ENCODE data around the gene EEFSEC.

The EEFSEC gene, protein sequence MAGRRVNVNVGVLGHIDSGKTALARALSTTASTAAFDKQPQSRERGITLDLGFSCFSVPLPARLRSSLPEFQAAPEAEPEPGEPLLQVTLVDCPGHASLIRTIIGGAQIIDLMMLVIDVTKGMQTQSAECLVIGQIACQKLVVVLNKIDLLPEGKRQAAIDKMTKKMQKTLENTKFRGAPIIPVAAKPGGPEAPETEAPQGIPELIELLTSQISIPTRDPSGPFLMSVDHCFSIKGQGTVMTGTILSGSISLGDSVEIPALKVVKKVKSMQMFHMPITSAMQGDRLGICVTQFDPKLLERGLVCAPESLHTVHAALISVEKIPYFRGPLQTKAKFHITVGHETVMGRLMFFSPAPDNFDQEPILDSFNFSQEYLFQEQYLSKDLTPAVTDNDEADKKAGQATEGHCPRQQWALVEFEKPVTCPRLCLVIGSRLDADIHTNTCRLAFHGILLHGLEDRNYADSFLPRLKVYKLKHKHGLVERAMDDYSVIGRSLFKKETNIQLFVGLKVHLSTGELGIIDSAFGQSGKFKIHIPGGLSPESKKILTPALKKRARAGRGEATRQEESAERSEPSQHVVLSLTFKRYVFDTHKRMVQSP

DNA sequence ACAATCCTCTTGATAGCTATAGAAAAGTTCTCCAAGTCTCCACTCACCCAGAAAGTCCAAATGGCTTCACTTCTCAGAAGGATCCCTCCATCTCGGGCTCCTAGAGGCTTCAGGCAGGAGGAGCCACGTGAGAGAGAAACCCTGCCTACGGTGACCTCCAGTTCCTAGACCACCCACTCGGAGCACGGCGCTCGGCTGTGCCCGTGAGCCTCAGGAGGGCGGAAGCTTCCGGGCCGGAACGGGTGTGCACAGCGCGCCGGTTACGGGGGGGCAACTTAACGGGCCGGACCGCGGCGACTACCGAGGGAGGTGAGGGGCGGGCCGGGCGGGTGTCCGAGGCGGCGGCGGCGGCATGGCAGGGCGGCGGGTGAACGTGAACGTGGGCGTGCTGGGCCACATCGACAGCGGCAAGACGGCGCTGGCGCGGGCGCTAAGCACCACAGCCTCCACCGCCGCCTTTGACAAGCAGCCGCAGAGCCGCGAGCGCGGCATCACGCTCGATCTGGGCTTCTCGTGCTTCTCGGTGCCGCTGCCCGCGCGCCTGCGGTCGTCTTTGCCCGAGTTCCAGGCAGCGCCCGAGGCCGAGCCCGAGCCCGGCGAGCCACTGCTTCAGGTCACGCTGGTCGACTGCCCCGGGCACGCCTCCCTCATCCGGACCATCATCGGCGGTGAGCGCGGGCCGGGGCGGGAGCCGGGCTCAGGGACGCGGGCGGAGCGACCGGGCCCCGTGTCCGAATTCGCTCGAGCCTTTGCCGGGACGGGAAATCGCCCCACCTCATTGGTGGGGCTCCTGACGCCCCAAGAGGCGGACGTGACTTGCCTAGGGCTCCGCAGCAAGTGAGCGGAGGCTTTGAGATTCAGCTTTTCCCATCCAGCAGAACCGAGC lies at the start of gene EEFSEC:
Gene EEFSEC, plus strand, starts transcription at position 326 of the 886 bp plus-strand sequence. Its CDS starts 27 bp downstream, at position 353.
- peak; percentile 89 for DNase-seq

DNA sequence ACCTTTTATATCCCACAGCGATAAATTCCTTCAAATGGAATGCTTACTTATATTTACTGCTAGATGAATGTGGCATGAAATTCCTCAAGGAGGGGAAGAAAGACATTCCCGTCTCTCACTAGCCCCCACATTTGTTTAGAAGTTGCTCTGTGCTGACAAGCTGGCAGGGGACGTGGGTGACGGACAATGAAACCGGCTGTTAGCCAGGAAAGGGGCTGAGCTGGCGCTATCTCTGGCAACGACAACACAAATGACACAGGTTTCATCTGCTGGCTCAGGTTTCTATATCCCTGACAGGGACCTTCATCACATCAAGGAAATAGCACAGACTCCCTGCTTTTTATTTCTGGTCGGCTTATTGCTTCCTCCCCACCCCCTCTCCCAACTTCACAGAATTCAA lies 45.4 kb upstream of the EEFSEC start:
- no peak for DNase-seq

DNA sequence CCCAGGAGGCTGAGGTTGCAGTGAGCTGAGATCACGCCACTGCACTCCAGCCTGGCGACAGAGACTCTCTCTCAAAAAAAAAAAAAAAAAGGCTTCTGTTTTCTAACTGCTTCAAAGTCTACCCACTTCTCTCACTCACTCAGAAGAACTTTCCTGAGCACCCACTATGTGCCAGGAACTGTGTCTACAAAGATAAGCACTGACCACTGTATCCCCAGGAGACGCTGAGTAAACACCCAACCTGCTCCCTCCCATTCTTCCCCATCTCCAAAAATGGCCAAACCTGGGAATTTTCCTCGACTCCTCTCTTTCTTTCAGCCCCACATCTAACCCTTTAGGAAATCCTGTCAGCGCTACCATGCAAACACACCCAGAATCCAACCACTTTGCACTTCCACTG lies 42.1 kb upstream of the EEFSEC start:
- DNase-seq, result no peak

DNA sequence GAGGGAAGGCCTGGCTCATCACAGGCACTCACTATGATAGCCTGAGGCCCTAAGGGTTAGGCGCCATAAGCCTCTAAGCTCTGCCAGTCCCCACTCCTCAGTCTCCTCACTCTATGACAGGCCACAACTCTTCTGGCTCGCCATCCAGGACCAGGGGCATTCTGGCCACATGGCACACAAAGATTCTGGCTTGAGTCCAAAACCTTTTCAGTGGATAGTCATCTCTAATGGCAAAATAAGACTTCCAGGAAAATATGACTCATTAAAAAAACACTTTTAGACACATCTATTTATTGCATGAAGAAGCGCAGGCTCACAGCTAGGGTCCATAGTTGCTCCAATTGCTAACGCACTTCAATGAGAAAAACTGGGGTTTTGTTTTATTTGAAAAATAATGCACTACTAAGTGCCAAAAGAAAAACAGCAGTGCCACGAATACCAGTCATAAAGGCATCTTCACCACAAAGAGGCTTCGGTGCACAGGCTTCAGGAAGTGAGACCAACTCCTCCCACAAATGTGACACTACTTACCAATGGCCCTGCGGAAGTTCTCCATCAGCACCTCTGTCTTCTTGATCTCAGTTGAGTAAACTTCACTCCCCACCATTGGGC lies 40.8 kb upstream of the EEFSEC start:
- DNase-seq, result peak; percentile 74

DNA sequence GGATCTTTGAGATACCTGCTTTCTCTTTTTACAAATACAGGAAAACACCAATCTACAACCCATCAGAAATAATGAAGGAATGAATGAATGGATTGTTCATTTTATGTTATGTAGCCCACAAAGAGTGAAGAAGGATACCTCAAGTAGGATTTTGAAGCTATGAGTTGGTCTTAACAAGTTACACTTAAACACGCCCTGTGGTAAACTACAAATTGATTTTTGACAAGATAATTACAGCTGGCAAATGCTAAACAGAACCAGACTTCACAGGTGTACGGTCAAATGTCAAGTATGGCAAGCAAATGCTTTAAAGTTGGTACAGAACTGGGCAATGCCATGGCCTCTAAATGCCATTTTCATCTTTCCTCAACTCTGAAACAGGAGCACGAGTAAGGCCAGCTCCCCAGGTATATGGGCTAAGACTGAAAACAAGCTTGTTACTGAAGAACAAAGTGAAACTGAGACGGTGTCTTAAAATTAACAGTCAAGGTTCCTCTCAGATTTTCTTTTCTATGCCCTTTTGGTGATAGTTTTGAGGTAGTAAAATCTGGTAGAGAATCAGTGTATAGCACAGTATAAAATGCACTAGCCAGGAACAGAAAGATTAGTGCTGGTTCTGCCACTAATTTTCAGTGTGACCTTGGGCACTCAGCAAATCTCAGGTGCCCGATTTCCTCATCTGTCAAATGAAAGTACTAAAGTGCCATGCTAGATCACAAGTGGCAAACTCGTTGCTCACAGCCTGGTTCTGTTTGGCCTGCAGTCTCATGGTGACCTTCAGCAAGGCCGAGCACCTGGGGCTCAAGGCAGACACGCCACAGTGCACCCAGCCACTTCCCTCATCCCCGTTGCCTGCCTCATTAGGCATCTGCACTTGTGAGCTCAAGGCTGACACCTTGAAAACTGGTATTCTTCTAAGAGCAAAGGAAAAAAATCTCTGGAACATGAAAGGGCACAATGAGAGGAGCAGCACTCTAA lies 39.2 kb upstream of the EEFSEC start:
- peak; percentile 23 for DNase-seq

DNA sequence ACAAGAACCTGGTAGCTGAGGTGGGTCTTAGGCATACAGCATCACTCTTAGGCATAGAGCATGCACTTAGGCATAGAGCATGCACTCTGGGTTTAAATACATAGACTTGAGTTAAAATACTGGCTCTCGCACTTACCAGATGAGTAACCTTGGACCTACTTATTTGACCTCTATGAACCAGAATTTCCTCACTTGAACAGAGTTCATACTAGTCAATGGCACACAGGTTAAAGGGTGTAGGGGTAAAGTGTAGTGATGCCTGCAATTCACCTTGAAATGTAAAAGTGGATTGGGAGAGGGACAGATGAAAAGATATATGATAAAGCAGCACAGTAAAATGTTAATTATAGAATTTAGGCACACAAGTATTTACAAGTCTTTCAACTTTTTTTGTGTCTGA lies 31.3 kb upstream of the EEFSEC start:
- DNase-seq, result no peak

DNA sequence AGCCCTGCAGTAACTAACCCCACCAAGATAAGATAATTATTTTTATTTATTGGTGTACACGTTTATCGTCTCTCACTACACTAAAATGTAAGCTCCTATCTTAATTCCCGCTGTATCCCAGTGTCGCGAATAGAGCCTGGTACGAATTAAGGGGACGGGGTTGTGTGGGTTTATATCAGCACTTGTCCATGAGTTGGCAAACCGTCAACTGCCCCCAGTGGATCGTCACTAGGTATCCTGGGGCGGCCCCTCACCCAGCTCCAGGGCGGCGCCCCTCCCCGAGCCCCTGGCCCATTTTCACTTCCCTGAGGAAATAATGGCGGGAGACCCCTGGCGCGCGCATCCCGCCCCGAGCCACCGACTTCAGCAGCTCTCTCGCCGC lies 30.1 kb upstream of the EEFSEC start:
- no peak for DNase-seq

DNA sequence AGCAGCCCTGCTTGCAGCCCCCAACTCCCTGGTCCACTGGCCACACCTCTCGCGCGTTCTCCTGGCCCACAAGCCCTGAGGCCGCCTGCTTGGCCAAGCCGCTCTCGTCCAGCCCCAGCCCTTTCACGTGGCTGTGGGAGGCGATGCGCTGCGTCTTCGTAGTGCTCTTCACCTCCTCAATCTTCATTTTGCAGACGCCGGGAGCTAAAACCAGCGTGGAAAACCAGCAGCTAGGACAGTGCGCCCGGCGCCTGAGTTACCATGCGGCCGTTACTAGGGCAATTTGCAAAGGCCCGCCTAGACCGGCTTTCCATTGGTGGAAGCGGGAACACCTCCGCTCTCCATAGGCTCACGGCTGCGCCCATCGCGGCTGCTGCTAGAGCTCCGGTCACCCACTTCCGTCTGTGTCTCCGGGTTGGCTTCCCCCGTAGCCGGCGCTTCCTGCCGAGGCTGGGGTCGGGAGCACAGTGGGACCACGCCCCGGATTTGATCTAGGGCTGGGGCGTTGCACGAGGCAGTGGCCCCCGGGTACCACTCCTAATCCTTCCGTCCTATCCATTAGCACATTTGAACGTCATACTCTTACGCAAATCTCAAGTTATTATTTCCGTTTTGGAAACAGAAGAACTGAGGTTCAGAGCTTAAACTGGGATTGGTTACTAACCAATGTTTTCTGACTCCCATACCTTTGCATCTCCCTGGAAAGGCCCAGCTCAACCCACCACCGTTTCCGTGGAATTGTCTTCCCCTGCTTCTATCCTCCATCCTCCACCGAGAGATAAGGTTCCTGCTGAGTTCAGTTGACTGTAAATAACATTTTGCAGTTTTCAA lies 29.5 kb upstream of the EEFSEC start, which contains the start of gene RUVBL1:
Gene RUVBL1, minus strand, starts transcription at position 275 of the 831 bp plus-strand sequence. Its CDS starts 88 bp downstream, at position 187.
- DNase-seq, result peak; percentile 98

DNA sequence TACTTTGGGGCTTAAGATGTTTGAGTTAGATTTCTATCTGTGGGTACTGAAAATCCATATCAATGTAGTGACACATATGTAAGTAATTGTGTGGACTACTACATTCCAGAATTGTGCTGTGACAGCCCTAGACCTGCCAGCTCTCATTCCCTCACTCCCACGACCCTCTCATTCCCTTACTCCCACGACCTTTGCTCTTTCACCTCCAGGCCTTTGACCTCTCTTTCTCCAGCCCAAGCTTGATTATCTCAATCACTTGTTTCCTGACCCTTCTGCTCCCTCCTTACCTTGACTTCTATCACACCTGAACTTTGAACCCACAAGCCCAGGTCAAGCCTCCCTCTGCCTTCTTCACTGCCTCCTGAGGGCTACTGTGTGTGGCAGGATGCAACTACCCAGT lies 26.0 kb upstream of the EEFSEC start:
- DNase-seq, result no peak

DNA sequence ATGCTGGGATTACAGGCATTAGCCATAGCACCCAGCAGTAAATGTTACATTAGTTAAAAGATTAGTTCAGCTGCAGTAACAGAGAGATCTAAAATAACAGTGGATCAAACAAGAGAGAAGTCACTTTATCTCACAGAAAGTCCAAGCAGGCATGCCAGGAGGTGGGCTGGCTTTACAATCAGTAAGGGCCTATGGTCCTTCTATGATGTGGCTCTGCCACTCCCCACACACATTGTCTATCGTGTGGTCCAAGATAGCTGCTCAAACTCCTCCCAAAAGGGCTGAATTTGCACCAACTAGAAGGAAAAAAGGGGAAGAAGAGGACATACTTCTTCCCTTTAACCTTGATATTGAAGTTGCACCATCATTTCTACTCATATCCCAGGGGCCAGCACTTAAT lies 25.0 kb upstream of the EEFSEC start:
- DNase-seq, result no peak

DNA sequence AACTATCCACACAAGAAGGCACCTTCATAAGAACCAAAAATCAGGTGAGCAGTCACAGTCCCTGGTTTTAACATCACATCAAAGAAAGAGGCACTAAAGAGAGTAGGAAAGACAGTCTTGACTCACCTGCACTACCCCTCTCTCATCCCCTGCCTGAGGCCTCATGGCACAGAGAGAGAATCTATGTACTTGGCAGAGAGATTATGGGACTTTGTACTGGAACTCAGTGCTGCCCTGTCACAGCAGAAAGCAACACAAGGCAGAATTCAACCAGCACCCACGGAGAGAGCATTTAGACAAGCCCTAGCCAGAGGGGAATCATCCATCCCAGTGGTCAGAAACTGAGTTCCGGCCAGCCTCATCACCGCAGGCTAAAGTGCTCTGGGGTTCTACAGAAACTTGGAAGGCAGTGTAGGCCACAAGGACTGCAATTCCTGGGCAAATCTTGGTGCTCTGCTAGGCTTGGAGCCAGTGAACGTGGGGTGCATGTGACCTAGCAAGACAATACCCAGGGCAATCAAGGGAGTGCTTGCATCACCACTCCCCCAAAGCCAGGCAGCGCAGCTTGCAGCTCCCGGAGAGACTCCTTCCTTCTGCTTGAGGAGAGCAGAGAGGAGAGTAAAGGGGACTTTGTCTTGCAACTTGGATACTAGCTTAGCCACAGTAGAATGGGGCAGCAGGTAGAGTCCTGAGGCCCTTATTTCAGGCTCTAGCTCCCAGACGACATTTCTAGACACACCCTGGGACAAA lies 21.2 kb upstream of the EEFSEC start:
- DNase-seq, result no peak

DNA sequence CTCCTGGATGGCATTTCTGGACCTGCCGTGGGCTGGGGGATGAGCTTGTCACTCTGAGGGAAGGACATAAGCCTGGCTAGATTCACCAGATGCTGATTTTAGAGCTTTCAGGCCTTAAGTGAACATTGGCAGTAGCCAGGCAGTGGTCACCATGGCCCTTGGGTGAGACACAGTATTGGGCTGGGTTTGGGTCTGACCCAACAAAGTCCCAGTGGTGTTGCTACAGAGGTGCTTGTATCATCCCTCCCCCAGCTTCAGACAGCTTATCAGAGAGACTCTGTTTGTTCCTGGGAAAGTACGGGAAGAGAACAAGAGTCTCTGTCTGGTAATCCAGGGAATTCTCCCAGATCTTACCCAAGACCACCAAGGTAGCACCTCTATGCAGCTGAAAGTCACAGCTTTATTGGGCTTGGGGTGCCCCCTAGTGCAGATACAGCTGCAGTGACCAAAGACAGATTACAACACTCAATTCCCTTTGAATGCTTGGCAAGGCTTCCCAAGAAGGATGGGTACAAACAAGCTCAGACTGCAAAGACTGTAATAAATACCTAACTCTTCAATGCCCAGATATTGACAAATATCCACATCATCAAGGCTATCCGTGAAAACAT lies 19.9 kb upstream of the EEFSEC start:
- DNase-seq, result peak; percentile 65

DNA sequence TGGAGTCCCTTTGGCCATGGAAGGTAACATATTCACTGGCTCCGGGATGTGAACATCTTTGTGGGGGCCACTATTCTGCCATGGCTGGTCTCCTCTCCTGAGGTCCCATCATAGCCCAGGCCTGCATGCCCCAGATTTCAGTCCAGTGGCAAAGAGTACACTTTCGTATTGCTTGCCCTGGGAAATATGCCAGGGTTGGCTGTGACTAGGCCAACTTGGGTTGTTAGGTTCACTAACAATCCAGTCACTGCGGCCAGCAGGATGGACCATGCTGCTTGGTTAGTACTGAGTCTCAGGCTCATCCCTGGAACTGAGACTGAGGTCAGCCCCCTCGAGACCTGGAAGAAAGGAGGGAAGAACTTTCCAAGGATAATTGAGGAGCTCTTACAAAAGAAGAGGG lies 9.8 kb upstream of the EEFSEC start:
- no peak for DNase-seq

DNA sequence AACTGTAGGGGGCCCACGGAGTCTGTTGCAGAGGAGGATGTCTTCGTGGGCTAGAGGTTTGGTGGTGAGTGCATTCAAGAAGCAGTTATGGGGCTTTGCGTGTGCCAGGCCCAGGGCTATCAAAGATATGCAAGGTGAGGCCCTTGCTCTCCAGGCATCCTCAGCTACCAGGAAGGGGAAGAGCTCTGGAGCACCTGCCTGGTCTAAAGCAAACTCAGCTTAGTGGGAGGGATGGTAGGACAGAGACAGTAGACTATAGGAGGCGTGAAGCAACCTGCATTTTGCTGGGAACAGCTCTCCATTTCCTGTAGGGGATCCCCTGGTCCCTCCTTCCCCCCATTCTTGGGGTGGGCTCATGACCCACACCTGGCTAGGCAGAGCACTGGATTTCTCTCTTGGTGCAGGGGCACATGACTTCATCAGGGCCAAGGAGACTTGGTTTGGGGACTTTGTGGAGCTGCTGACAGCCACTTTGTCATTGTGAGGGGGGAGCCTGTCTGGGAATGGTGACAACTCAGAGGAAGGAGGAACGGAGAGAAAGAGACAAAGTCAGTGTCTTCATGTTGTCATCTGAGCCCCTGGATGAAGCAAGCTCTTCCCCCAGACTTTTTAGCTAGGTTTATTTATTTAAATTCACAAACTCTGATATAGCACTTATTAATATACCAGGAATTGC lies 8.6 kb upstream of the EEFSEC start:
- DNase-seq, result no peak

DNA sequence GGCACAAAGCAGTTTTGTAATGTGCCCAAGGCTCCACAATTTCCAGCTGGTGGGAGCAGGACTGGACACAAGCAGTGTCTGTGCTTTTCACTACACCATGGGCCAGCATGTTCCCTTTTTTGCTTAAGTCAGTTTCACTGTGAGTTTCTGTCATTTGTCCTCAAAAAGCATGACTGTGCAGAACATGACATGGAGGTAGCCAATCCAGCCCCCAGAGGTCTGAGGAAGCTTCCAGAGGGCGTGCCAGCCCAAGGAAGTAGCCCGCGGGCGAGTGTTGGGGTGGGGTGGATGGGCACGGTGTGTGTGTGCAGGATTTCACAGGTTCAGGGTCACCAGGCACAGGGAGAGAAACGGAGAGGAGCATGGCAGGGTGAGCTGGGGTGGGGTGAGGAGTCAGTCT lies 8.0 kb upstream of the EEFSEC start:
- no peak for DNase-seq

DNA sequence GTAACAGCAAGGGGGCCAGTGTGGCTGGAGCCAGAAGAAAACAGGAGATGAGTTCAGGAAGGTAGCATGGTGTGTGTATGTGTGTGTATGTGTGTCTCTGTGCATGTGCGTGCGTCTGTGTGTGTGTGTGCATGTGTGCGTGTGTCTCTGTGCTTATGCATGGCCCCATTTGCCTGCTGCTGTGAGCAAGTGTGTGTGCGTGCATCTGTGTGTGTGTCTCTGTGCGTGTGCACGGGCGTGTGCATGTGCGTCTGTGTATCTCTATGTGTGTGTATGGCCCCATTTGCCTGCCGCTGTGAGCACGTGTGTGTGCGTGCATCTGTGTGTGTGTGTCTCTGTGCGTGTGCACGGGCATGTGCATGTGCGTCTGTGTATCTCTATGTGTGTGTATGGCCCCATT lies 7.1 kb upstream of the EEFSEC start:
- no peak for DNase-seq

DNA sequence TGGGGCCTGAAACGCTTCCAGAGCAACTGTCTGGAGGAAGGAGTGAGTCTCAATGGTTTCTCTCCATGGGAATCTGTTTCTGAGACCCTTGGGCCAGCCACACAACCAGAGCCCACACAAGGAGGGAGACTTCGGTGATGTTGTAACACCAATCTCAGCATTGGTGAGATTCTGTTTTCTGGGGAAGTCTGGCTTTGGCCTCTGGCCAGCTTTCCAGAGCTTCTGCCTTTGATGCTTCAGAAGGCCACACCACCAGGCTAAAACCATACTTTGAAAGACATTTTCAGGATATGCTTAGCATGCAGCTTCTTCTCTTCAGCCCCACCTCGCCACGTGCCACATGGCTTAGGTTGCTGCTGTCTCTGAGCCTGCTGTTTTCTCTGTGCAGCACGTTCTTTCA lies 3.6 kb upstream of the EEFSEC start:
- no peak for DNase-seq

DNA sequence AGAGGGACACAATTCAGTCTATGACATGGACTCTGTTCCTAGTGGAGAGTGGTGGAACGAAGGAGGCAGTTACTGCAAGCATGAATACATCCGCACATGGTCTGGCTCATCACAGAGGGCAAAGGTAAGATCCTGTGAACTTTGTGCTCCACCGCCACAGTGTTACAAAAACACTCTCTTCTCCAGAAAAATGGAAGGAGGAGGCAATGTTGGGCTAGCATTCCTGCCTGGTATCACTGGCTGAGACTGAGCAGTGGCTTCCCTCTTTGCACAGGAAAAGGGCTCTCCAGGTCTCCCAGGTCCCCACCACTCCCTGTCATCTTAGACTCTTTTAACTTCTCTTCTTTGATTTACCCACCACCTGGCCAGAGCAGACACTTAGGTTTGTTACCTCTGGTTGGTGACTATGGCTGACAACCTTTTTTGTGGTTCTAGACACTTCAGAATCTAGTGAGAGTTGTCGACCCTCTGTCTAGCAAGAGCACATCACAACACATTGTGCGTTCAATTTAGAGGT lies 1.5 kb upstream of the EEFSEC start:
- peak; percentile 17 for DNase-seq
